NK-92 (cell line): ENCODE results near the gene FBXW9.
"Not testable (repeated sequence)": the region's sequence is repeated elsewhere in the genome, so short reads cannot be mapped to it uniquely, and the experiment has no call there.

Experiments
- DNase-seq: peaks from one replicate; lab custom pipeline; 2025; ENCODE audit not compliant: unreplicated experiment; lab: John Stamatoyannopoulos, UW

The FBXW9 gene

GRCh38 chr19:12696366-12697335 is at the start of gene FBXW9:
Gene FBXW9, minus strand, starts transcription at chr19:12696631. Its CDS starts 50 bp downstream, at chr19:12696581.
- peak; percentile 72 for DNase-seq

GRCh38 chr19:12745166-12745897 is 48.9 kb upstream of the FBXW9 start:
- no peak for DNase-seq

GRCh38 chr19:12737835-12738351 is 41.5 kb upstream of the FBXW9 start:
- DNase-seq = no peak

- DNase-seq = no peak
These were observed 40.8 kb upstream of the FBXW9 start, which contains the start of gene GET3 for GRCh38 chr19:12736995-12737834. Gene GET3, plus strand, starts transcription at chr19:12737497. Its CDS starts 9 bp downstream, at chr19:12737506.

GRCh38 chr19:12733369-12734214 is 37.2 kb upstream of the FBXW9 start:
- DNase-seq = no peak

GRCh38 chr19:12731337-12731736 is 34.9 kb upstream of the FBXW9 start:
- no peak for DNase-seq

- no peak for DNase-seq
These were observed 33.6 kb upstream of the FBXW9 start for GRCh38 chr19:12730064-12730463.

GRCh38 chr19:12727745-12728433 is 31.5 kb upstream of the FBXW9 start:
- DNase-seq = no peak

GRCh38 chr19:12726988-12727316 is 30.5 kb upstream of the FBXW9 start:
- DNase-seq = no peak

- not testable (repeated sequence) for DNase-seq
These were observed 29.2 kb upstream of the FBXW9 start for GRCh38 chr19:12725612-12726011.

- no peak for DNase-seq
These were observed 27.4 kb upstream of the FBXW9 start, which contains the start of gene TNPO2 for GRCh38 chr19:12723641-12724426. Gene TNPO2, minus strand, starts transcription at chr19:12723932. Its CDS starts 2,955 bp downstream, at chr19:12720977.

GRCh38 chr19:12723381-12723640 is 26.9 kb upstream of the FBXW9 start:
- no peak for DNase-seq

- peak; percentile 65 for DNase-seq
These were observed 26.3 kb upstream of the FBXW9 start for GRCh38 chr19:12722566-12723380.

GRCh38 chr19:12721656-12722565 is 25.5 kb upstream of the FBXW9 start:
- DNase-seq = no peak

GRCh38 chr19:12720851-12721655 is 24.6 kb upstream of the FBXW9 start:
- no peak for DNase-seq

GRCh38 chr19:12720296-12720695 is 23.9 kb upstream of the FBXW9 start:
- DNase-seq = no peak
